ENCODE data around the gene DCAF6.
A peak's percentile ranks its signal among the peaks of the same experiment; 100 is the strongest.

Gene DCAF6

GRCh38 chr1:168086438-168086837 is 150.0 kb downstream of the DCAF6 start:
- Histone ChIP-seq H3K27me3 (ENCODE audit: insufficient read depth, low read depth) (no peaks in the 10 kb centered on the region), H3K79me2 (ENCODE audit: insufficient read depth, low read depth) (no peaks in the 10 kb centered on the region), H3K9ac (no peak overlapping the region), H3K4me2 (no peak overlapping the region), H3K4me3 (IDR thresholded peaks at IDR 0.05; ENCODE audit: insufficient read depth, low read depth, low read length) (no peak overlapping the region), H3K4me1 (ENCODE audit: low read depth, poor library complexity, severe bottlenecking) (peaks cover 30% of the 10 kb centered on the region), H4K20me1 (ENCODE audit: insufficient read depth) (no peaks in the 10 kb centered on the region), H3K36me3 (ENCODE audit: insufficient read depth) (no peaks in the 10 kb centered on the region), H2AFZ (ENCODE audit: low read depth) (no peak overlapping the region), H3K27ac (no peak overlapping the region)
- TF ChIP-seq, protein P1, sequence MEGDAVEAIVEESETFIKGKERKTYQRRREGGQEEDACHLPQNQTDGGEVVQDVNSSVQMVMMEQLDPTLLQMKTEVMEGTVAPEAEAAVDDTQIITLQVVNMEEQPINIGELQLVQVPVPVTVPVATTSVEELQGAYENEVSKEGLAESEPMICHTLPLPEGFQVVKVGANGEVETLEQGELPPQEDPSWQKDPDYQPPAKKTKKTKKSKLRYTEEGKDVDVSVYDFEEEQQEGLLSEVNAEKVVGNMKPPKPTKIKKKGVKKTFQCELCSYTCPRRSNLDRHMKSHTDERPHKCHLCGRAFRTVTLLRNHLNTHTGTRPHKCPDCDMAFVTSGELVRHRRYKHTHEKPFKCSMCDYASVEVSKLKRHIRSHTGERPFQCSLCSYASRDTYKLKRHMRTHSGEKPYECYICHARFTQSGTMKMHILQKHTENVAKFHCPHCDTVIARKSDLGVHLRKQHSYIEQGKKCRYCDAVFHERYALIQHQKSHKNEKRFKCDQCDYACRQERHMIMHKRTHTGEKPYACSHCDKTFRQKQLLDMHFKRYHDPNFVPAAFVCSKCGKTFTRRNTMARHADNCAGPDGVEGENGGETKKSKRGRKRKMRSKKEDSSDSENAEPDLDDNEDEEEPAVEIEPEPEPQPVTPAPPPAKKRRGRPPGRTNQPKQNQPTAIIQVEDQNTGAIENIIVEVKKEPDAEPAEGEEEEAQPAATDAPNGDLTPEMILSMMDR (conservative IDR thresholded peaks at IDR 0.05; ENCODE audit: low read depth, low read length) = 0 out of 2 replicates have a peak, but pooled peaks have one; percentile 26

- H3K27ac ChIP-seq = no peak overlapping the region
- H2AFZ ChIP-seq (ENCODE audit: low read depth) = no peak overlapping the region
- H3K4me2 ChIP-seq = no peak overlapping the region
- H3K36me3 ChIP-seq (ENCODE audit: insufficient read depth) = no peaks in the 10 kb centered on the region
- H3K4me3 ChIP-seq (IDR thresholded peaks at IDR 0.05; ENCODE audit: insufficient read depth, low read depth, low read length) = no peak overlapping the region
- TF ChIP-seq, protein P1 (conservative IDR thresholded peaks at IDR 0.05; ENCODE audit: low read depth, low read length) = no peak
- no peaks in the 10 kb centered on the region for H3K27me3 ChIP-seq (ENCODE audit: insufficient read depth, low read depth)
- H3K9ac ChIP-seq = no peak overlapping the region
- peaks cover 21% of the 10 kb centered on the region for H3K4me1 ChIP-seq (ENCODE audit: low read depth, poor library complexity, severe bottlenecking)
- H4K20me1 ChIP-seq (ENCODE audit: insufficient read depth) = no peaks in the 10 kb centered on the region
- H3K79me2 ChIP-seq (ENCODE audit: insufficient read depth, low read depth) = no peaks in the 10 kb centered on the region
Measured at GRCh38 chr1:168087696-168088095, 151.2 kb downstream of the DCAF6 start.

- Histone ChIP-seq H3K4me3 (IDR thresholded peaks at IDR 0.05; ENCODE audit: insufficient read depth, low read depth, low read length) (no peak overlapping the region), H3K79me2 (ENCODE audit: insufficient read depth, low read depth) (no peaks in the 10 kb centered on the region), H3K4me1 (ENCODE audit: low read depth, poor library complexity, severe bottlenecking) (peaks cover 10% of the 10 kb centered on the region), H3K36me3 (ENCODE audit: insufficient read depth) (no peaks in the 10 kb centered on the region), H3K27me3 (ENCODE audit: insufficient read depth, low read depth) (no peaks in the 10 kb centered on the region), H4K20me1 (ENCODE audit: insufficient read depth) (no peaks in the 10 kb centered on the region), H3K27ac (no peak overlapping the region), H3K9ac (no peak overlapping the region), H3K4me2 (no peak overlapping the region), H2AFZ (ENCODE audit: low read depth) (no peak overlapping the region)
- TF ChIP-seq, protein P1 (conservative IDR thresholded peaks at IDR 0.05; ENCODE audit: low read depth, low read length) = no peak
Measured at GRCh38 chr1:168088511-168089325, 152.2 kb downstream of the DCAF6 start.

DNA sequence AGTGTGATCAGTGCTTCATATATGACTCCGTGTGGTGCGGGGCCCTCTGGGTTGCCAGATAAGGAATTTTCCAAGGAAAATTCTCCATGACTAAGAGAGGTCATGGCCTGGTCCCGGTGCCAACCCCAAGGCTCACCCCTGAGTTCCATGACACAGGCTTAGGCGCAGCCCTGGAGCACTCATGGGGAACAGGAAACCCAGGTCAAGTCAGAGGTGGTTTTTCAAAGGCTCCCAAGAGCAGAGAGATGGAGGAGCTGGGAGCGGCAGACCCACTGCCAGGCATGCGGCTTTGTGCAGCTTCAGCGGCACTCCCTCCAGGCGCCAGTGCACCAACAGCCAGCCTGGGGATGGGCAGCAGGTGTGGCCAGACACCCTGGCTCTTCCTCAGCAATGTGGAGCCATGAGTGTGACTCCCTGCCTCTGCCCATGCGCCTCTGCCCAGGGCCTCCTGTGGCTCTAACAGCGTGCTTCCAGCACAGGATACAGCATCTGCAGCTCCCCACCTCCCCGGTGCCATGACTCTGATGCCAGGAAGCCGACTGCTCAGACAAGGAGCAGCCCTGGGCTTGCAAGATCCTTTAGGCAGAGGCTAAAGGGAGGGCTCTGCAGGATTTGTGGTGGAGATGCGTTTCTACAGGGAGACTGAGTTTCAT is 153.0 kb downstream of the DCAF6 start:
- H3K36me3 ChIP-seq (ENCODE audit: insufficient read depth) = no peaks in the 10 kb centered on the region
- no peak overlapping the region for H3K4me2 ChIP-seq
- H3K79me2 ChIP-seq (ENCODE audit: insufficient read depth, low read depth) = no peaks in the 10 kb centered on the region
- TF ChIP-seq, protein P1 (conservative IDR thresholded peaks at IDR 0.05; ENCODE audit: low read depth, low read length) = no peak
- no peaks in the 10 kb centered on the region for H3K27me3 ChIP-seq (ENCODE audit: insufficient read depth, low read depth)
- H3K4me3 ChIP-seq (IDR thresholded peaks at IDR 0.05; ENCODE audit: insufficient read depth, low read depth, low read length) = no peak overlapping the region
- no peak overlapping the region for H3K27ac ChIP-seq
- H3K9ac ChIP-seq = no peak overlapping the region
- no peaks in the 10 kb centered on the region for H4K20me1 ChIP-seq (ENCODE audit: insufficient read depth)
- H2AFZ ChIP-seq (ENCODE audit: low read depth) = no peak overlapping the region
- peaks cover 3% of the 10 kb centered on the region for H3K4me1 ChIP-seq (ENCODE audit: low read depth, poor library complexity, severe bottlenecking)

All from KMS-11 (cell line).